Panc1 (cell line): Measurements from ENCODE around the gene ARFIP1. TPM values are rescaled to one million over a fixed set of nuclear protein-coding genes. Genes with fewer than 3 reads are reported as not detected.

ENCODE experiments used
- ATAC-seq: fragments of 200-7000 bp; cut with Tn5 transposase; 2 replicates; pipeline ENCODE4 v1.9.1; 2020; ENCODE audit warnings: mild to moderate bottlenecking, moderate library complexity
- BruUV-seq: library from RNA; stranded (reverse); fragments of 400-500 nt; replicated peaks from 2 replicates; lab custom pipeline; 2021; lab: Mats Ljungman, UMichigan
- CTCF ChIA-PET: fragments of 300-600 bp; sonication (Branson Sonifier 250); formaldehyde crosslinking; loops from one replicate; lab custom pipeline; 2022; ENCODE audit warnings: antibody characterized with exemption; lab: Charles Lee
- POLR2A ChIA-PET: fragments of 300-600 bp; sonication (Branson Sonifier 250); formaldehyde crosslinking; loops from one replicate; lab custom pipeline; 2022; ENCODE audit warnings: antibody characterized with exemption; lab: Charles Lee
- DNase-seq: peaks from one replicate; pipeline ENCODE4 v3.0.0-alpha.2; 2010; ENCODE audit warnings: low read depth, low spot score
- H3K27ac ChIP-seq: 2 replicates; pipeline ENCODE4 v1.5.1; 2011; ENCODE audit warnings: mild to moderate bottlenecking, low read length, inconsistent platforms
- H3K27me3 ChIP-seq: fragments of 200-500 bp; sonication (Bioruptor generic); 2 replicates; pipeline ENCODE4 v1.6.0; 2014; ENCODE audit warnings: low read length, inconsistent platforms; ENCODE audit not compliant: control insufficient read depth, insufficient read depth
- H3K36me3 ChIP-seq: fragments of 200-500 bp; sonication (Bioruptor generic); 2 replicates; pipeline ENCODE4 v1.5.1; 2014; ENCODE audit warnings: inconsistent platforms, mild to moderate bottlenecking, low read length, moderate library complexity; ENCODE audit not compliant: control insufficient read depth, insufficient read depth
- H3K4me1 ChIP-seq: 2 replicates; pipeline ENCODE4 v1.5.1; 2011; ENCODE audit warnings: inconsistent platforms, mild to moderate bottlenecking, low read length, moderate library complexity; ENCODE audit not compliant: control insufficient read depth, insufficient read depth
- H3K4me3 ChIP-seq, 2 experiments: 2 replicates each; pipeline ENCODE4 v1.5.1; 2011 to 2012; ENCODE audit warnings: low read depth in 2 of 2, low read length in 2 of 2, mild to moderate bottlenecking in 2 of 2, inconsistent platforms in 1 of 2, moderate library complexity in 1 of 2
- H3K9me3 ChIP-seq: fragments of 200-500 bp; sonication (Bioruptor generic); 2 replicates; pipeline ENCODE4 v1.5.1; 2014; ENCODE audit warnings: low read depth, mild to moderate bottlenecking, inconsistent platforms, low read length, moderate library complexity; ENCODE audit not compliant: control insufficient read depth, insufficient read depth
- CTCF ChIP-seq: fragments of 450-650 bp; IDR thresholded peaks from 2 replicates; pipeline ENCODE4 v1.5.1; 2017; ENCODE audit warnings: mild to moderate bottlenecking
- POLR2AphosphoS5 ChIP-seq: IDR thresholded peaks from 2 replicates; pipeline ENCODE4 v1.6.1; 2012; ENCODE audit warnings: mild to moderate bottlenecking, low read depth, low read length, moderate library complexity
- SIN3A ChIP-seq: IDR thresholded peaks from 2 replicates; pipeline ENCODE4 v1.6.1; 2012; ENCODE audit warnings: low read depth, mild to moderate bottlenecking, low read length, moderate library complexity, borderline replicate concordance; ENCODE audit not compliant: insufficient read depth
- TCF7L2 ChIP-seq: IDR thresholded peaks from 2 replicates; pipeline ENCODE4 v1.6.1; 2011; ENCODE audit warnings: mild to moderate bottlenecking, low read depth, low read length, inconsistent platforms
- in situ Hi-C: cut with HindIII; loops from 2 replicates; pipeline ENCODE4 v1.10.0; 2016; ENCODE audit warnings: low sequenced_read_pairs, low pct_unique_long_range_greater_than_20kb
- intact Hi-C: fragments of 100-400 bp; cut with micrococcal nuclease; formaldehyde crosslinking; loops from one replicate; pipeline ENCODE4 v1.10.0; 2022; ENCODE audit not compliant: unreplicated experiment
- total RNA-seq: library from RNA; stranded (reverse); gene quantifications from one replicate; pipeline ENCODE4 v1.2.1, GENCODE V29; 2021; ENCODE audit not compliant: unreplicated experiment
- TF ChIP-seq, protein P1 (sequence below), 2 experiments: IDR thresholded peaks; 2 replicates each; pipeline ENCODE4 v1.6.1; 2011 to 2012; ENCODE audit warnings: low read depth in 2 of 2, control low read depth in 1 of 2, low read length in 1 of 2, mild to moderate bottlenecking in 1 of 2, moderate library complexity in 1 of 2; ENCODE audit not compliant: insufficient read depth in 1 of 2

Gene ARFIP1
- total RNA-seq, 1 experiment from 2014 or later: 22.2 TPM

GRCh38 chr4:152947311-152947710, 167.6 kb downstream of the ARFIP1 start:
- no peaks in the 10 kb centered on the region for H3K4me1 ChIP-seq
- TF ChIP-seq, protein P1, sequence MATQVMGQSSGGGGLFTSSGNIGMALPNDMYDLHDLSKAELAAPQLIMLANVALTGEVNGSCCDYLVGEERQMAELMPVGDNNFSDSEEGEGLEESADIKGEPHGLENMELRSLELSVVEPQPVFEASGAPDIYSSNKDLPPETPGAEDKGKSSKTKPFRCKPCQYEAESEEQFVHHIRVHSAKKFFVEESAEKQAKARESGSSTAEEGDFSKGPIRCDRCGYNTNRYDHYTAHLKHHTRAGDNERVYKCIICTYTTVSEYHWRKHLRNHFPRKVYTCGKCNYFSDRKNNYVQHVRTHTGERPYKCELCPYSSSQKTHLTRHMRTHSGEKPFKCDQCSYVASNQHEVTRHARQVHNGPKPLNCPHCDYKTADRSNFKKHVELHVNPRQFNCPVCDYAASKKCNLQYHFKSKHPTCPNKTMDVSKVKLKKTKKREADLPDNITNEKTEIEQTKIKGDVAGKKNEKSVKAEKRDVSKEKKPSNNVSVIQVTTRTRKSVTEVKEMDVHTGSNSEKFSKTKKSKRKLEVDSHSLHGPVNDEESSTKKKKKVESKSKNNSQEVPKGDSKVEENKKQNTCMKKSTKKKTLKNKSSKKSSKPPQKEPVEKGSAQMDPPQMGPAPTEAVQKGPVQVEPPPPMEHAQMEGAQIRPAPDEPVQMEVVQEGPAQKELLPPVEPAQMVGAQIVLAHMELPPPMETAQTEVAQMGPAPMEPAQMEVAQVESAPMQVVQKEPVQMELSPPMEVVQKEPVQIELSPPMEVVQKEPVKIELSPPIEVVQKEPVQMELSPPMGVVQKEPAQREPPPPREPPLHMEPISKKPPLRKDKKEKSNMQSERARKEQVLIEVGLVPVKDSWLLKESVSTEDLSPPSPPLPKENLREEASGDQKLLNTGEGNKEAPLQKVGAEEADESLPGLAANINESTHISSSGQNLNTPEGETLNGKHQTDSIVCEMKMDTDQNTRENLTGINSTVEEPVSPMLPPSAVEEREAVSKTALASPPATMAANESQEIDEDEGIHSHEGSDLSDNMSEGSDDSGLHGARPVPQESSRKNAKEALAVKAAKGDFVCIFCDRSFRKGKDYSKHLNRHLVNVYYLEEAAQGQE (IDR thresholded peaks at IDR 0.05; ENCODE audit: insufficient read depth in 1 of 2, low read depth in 2 of 2, low read length in 1 of 2): no peak
- TF ChIP-seq SIN3A (no peak), POLR2AphosphoS5 (no peak), TCF7L2 (no peak), CTCF (no peak)
- no peaks in the 10 kb centered on the region for H3K36me3 ChIP-seq
- H3K27ac ChIP-seq: no peak overlapping the region
- ATAC-seq (no peak), DNase-seq (no peak)
- H3K27me3 ChIP-seq: no peaks in the 10 kb centered on the region; the same call in 1 of the 2 replicates
- H3K4me3 ChIP-seq: no peak overlapping the region
- POLR2A ChIA-PET: no interaction called here
- H3K9me3 ChIP-seq: no peaks in the 10 kb centered on the region
- in situ Hi-C loops: no loop called here
- no TSS peak for BruUV-seq
- CTCF ChIA-PET: no interaction called here
- intact Hi-C loops: no loop called here

GRCh38 chr4:152949930-152950329, 170.2 kb downstream of the ARFIP1 start:
- no peaks in the 10 kb centered on the region for H3K36me3 ChIP-seq
- in situ Hi-C loops: no loop called here
- no TSS peak for BruUV-seq
- ChIA-PET POLR2A (no interaction called here), CTCF (interaction anchor here (0.7 kb wide), 1 partner anchor 178 kb away, joined by 3 read pairs; no protein-coding TSS in a partner anchor)
- no peaks in the 10 kb centered on the region; the same call in 1 of the 2 replicates for H3K27me3 ChIP-seq
- intact Hi-C loops: no loop called here
- no peak overlapping the region for H3K4me3 ChIP-seq
- H3K9me3 ChIP-seq: no peaks in the 10 kb centered on the region
- ATAC-seq: no peak
- no peak for TF ChIP-seq SIN3A
- no peak for DNase-seq
- H3K27ac ChIP-seq: no peak overlapping the region
- no peaks in the 10 kb centered on the region for H3K4me1 ChIP-seq

- Histone ChIP-seq H3K27me3 (no peaks in the 10 kb centered on the region; the same call in 1 of the 2 replicates), H3K27ac (no peak overlapping the region), H3K4me1 (no peaks in the 10 kb centered on the region), H3K36me3 (no peaks in the 10 kb centered on the region), H3K4me3 (no peak overlapping the region), H3K9me3 (no peaks in the 10 kb centered on the region)
- BruUV-seq: no TSS peak
- TF ChIP-seq CTCF (no peak), POLR2AphosphoS5 (no peak), SIN3A (no peak), TCF7L2 (no peak)
- TF ChIP-seq, protein P1 (IDR thresholded peaks at IDR 0.05; ENCODE audit: insufficient read depth in 1 of 2, low read depth in 2 of 2, low read length in 1 of 2): no peak
- no peak for DNase-seq
- CTCF ChIA-PET: interaction anchor here (0.7 kb wide), 1 partner anchor 179 kb away, joined by 3 read pairs; no protein-coding TSS in a partner anchor
- no peak for ATAC-seq
- POLR2A ChIA-PET: no interaction called here
- in situ Hi-C loops: no loop called here
- intact Hi-C loops: no loop called here
These were observed 170.9 kb downstream of the ARFIP1 start for GRCh38 chr4:152950402-152951274.
